GOT3 (cell line): Measurements from ENCODE around the gene USP11.
"Not testable (repeated sequence)": the region's sequence is repeated elsewhere in the genome, so short reads cannot be mapped to it uniquely, and the experiment has no call there.

ENCODE experiments used
- DNase-seq: peaks from one replicate; lab custom pipeline; 2025; ENCODE audit warnings: mixed read lengths; lab: John Stamatoyannopoulos, UW

The USP11 gene

GRCh38 chrX:47245156-47245555 lies 12.3 kb downstream of the USP11 start:
- no peak for DNase-seq

DNA sequence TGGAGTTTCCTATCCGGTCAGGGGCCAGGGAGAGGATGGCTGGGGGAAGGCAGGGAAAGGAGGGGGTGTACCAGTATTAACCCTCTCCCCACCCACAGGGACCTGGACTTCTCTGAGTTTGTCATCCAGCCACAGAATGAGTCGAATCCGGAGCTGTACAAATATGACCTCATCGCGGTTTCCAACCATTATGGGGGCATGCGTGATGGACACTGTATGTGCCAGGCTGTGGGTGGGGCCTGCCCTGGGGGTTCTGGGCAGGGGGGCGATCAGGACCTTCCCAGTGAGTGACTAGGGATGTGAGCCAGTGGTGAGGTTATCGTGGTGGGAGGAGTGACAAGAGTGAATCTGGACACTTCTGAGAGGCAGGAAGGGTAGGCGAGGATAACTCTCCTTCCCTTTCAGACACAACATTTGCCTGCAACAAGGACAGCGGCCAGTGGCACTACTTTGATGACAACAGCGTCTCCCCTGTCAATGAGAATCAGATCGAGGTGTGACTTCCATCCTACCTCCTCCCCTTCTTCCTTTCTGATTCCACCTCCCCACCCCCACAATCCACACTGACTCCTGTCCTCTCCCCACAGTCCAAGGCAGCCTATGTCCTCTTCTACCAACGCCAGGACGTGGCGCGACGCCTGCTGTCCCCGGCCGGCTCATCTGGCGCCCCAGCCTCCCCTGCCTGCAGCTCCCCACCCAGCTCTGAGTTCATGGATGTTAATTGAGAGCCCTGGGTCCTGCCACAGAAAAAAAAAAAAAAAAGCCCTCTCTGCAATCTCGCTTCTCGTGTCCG lies 14.6 kb downstream of the USP11 start:
- no peak for DNase-seq

DNA sequence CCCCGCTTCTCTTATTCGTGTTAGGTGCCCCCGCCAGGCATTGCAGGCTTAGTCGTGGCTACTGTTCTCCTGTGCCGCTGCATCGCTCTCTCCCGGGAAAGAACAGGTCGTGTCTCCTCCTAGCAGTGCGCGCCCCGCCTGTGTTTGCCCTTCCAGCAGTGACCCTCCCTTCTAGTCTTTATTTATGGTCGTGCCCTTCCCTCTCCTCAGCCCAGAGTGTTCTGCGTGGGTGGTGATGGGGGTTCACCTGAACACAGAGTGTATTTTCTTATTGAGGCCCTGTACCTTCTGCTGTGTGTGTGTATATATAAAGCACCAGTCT lies 15.2 kb downstream of the USP11 start:
- DNase-seq = no peak

DNA sequence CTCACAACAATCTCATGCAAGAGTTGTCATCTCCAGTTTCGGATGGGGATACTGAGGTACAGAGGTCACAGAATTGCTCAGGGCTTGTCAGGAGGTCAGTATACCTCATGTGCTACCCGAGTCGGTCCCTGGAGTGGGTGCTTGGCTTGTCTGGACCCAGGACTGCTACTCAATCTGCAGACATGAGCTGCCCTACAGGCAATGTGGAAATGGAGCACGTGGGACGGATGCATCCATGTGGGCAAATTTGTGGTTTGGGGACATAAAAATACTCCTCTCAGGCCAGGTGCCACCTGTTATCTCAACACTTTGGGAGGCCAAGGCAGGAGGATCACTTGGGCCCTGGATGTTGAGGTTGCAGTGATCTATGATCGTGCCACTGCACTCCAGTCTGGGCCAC lies 15.8 kb downstream of the USP11 start:
- no peak for DNase-seq

- no peak for DNase-seq
These were observed 17.2 kb downstream of the USP11 start for GRCh38 chrX:47250017-47250347.

DNA sequence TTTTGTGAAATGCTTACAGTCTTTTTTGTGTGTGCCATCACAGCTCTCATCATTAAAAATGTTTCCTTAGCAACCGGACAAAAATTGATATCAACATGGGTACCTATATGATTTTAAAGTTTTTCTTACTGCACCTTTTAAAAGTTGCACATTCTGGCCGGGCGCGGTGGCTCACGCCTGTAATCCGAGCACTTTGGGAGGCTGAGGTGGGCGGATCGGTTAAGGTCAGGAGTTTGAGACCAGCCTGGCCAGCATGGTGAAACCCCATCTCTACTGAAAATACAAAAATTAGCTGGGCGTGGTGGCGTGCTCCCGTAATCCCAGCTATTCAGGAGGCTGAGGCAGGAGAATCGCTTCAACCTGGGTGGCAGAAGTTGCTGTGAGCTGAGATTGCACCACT lies 24.8 kb downstream of the USP11 start:
- DNase-seq = not testable (repeated sequence)

- DNase-seq = no peak
These were observed 31.8 kb downstream of the USP11 start for GRCh38 chrX:47264483-47265173.

DNA sequence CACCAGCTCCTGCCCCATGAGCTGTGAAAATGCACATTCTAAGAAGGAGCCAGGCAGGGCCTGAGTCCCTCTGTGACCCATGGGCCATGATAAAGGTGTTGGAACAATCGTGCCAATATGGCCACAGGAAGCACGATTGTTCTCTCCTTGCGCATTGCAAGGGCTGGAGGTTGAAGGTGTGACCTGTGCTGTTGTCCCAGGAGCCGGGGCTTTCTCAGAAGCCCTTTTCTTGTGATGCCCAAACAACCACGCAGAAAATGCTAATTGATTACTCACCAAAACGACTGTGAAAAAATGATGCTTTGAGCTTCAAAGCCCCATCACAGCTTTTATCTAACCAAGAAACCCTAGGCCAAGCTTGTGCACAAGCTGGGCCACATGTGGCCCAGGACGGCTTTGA lies 33.8 kb downstream of the USP11 start:
- no peak for DNase-seq

GRCh38 chrX:47272013-47272408 lies 39.2 kb downstream of the USP11 start:
- DNase-seq = no peak

GRCh38 chrX:47273011-47273730 lies 40.4 kb downstream of the USP11 start:
- no peak for DNase-seq

DNA sequence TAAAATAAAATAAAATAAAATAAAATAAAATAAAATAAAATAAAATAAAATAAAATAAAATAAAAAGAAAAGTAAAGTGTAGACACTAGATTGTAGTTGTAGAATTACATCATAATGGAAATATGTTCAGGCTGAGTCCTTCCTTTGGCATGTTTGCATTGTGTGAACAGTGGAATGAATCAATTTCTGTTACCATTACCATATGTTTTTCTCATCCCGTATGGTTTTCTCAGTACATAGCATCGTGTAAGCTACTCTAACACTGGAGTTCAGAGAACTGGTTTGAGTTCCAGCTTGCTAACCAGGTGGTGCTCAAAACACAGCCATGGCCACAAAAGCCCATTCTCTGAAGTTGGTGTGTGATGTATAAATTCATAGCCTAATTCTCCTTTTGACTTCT lies 45.9 kb downstream of the USP11 start:
- no peak for DNase-seq

- peak; percentile 1 for DNase-seq
These were observed 50.4 kb downstream of the USP11 start for GRCh38 chrX:47283015-47283771.

- not testable (repeated sequence) for DNase-seq
These were observed 51.8 kb downstream of the USP11 start for GRCh38 chrX:47284616-47285015.

GRCh38 chrX:47285836-47286320 lies 53.1 kb downstream of the USP11 start:
- no peak for DNase-seq

DNA sequence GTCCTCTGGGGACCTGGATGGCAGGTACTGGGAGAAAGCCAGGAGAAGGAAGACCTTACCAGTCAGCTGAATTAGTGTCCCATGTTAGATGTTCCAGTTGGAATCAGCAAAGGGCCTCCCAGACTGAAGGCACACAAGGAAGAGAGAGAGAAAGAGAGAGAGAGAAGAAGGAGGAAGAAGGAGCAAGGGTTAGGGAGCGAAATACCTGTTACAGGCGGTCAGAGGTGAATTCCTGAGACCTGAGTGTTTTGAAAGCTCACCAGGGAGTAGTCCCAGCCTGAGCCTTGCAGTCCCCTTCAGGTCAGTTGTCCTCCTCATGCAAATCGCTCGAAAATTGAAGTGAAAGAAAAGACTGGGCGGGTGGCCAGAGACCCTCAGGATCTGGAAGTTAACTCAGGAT lies 60.3 kb downstream of the USP11 start:
- no peak for DNase-seq

GRCh38 chrX:47296766-47297365 lies 64.1 kb downstream of the USP11 start:
- no peak for DNase-seq

DNA sequence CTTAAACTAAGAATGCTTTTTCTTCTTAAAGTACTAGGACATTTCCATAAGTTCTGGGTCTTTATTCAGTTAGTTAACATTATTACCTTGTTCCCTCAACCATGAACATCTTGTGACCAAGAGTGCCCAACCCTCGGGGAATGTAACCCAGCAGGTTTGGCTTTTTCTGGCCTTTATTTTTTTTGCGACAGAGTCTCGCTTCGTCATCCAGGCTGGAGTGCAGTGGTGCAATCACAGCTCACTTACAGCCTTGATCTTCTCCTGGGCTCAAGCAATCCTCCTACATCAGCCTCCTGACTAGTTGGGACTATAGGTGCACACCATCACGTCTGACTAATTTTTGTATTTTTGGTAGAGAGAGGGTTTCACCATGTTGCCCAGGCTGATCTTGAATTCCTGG lies 65.1 kb downstream of the USP11 start:
- DNase-seq = no peak
